Type B pancreatic cell (in vitro differentiated cells): ENCODE data around the gene LAGE3. TPM values are rescaled to one million over a fixed set of nuclear protein-coding genes. Genes with fewer than 3 reads are reported as not detected.

Source experiments
- DNase-seq: peaks from one replicate; pipeline ENCODE4 v3.0.0; 2021; ENCODE audit warnings: mixed read lengths; ENCODE audit not compliant: unreplicated experiment; ENCODE audit errors: extremely low spot score
- H3K27ac Mint-ChIP-seq: 2 replicates; pipeline ENCODE4 v1.8.0; 2021; ENCODE audit warnings: mild to moderate bottlenecking, mixed read lengths
- H3K27me3 Mint-ChIP-seq: 2 replicates; pipeline ENCODE4 v1.8.0; 2021; ENCODE audit warnings: mixed read lengths
- H3K36me3 Mint-ChIP-seq: 2 replicates; pipeline ENCODE4 v1.8.0; 2021; ENCODE audit warnings: mixed read lengths
- H3K4me1 Mint-ChIP-seq: one replicate; pipeline ENCODE4 v1.8.0; 2021; ENCODE audit warnings: mixed read lengths; ENCODE audit not compliant: unreplicated experiment
- H3K4me3 Mint-ChIP-seq: 2 replicates; pipeline ENCODE4 v1.8.0; 2021; ENCODE audit warnings: mild to moderate bottlenecking, mixed read lengths
- H3K9me3 Mint-ChIP-seq: 2 replicates; pipeline ENCODE4 v1.8.0; 2021; ENCODE audit warnings: mixed read lengths
- CTCF ChIP-seq: fragments of 200-600 bp; sonication (generic); conservative IDR thresholded peaks from 2 replicates; pipeline ENCODE4 v1.5.0; 2021; ENCODE audit warnings: antibody characterized with exemption, mild to moderate bottlenecking
- total RNA-seq: library from RNA; stranded (reverse); gene quantifications from 2 replicates; pipeline ENCODE4 v1.2.1, GENCODE V29; 2021; ENCODE audit warnings: low replicate concordance

LAGE3 gene
- total RNA-seq, 1 donor from 2014 or later = 15.9 TPM

DNA sequence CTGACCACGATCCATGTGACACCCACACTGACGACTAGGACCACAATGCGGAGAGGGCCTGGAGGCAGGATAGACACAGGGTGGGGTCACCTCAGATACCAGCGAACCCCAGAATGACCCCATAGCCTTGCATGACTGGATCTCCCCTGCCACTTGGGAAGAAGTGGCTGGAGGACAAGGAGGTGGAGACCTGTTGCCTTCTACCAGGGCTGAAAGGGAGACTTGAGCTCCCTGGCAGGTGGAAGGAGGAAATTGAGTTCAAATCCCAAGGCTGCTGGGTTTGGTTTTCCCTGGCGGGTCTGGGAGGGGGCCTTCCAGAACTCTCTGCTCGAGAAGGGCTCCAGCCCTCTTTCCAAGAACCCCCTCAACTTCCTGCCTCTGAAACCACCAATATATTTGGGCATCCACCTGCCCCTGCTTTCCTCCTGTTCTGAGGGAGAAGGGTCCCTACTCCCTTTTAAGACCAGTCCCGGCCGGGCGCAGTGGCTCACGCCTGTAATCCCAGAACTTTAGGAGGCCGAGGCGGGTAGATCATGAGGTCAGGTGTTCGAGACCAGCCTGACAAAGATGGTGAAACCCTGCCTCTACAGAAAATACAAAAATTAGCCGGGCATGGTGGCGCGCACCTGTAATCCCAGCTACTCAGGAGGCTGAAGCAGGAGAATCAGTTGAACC, 33.9 kb upstream of the LAGE3 start:
- no peak overlapping the region for H3K27ac Mint-ChIP-seq
- no peak for DNase-seq
- H3K9me3 Mint-ChIP-seq = peaks cover 6% of the 10 kb centered on the region

DNA sequence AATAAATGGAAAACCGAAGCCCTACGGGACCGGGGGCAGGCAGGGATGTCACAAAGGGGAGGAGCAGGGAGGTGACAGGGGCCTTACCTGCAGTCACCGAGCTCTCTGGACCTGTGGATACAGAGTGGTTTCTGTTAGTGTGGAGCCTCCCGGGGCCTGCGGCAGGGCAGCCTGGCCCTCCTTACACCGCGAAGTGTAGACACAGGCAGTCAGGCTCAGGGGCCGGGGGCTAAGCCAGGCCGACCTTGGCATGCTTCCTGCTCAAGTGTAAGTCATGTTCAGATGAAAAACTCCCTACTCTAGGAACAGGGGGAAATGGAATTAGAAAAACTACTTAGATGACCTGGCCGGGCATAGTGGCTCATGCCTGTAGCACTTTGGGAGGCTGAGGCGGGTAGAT, 32.7 kb upstream of the LAGE3 start:
- H3K27me3 Mint-ChIP-seq = no peaks in the 10 kb centered on the region
- H3K4me3 Mint-ChIP-seq = no peak overlapping the region
- TF ChIP-seq CTCF = no peak
- peaks cover 5% of the 10 kb centered on the region for H3K4me1 Mint-ChIP-seq
- no peak overlapping the region for H3K27ac Mint-ChIP-seq
- H3K9me3 Mint-ChIP-seq = peaks cover 6% of the 10 kb centered on the region
- no peak for DNase-seq
- H3K36me3 Mint-ChIP-seq = peaks cover 20% of the 10 kb centered on the region

More for the DNA sequence above, 33.9 kb upstream of the LAGE3 start:
- Mint-ChIP-seq H3K36me3 (peaks cover 20% of the 10 kb centered on the region), H3K4me1 (peaks cover 9% of the 10 kb centered on the region), H3K27me3 (no peaks in the 10 kb centered on the region), H3K4me3 (no peak overlapping the region)
- no peak for TF ChIP-seq CTCF

DNA sequence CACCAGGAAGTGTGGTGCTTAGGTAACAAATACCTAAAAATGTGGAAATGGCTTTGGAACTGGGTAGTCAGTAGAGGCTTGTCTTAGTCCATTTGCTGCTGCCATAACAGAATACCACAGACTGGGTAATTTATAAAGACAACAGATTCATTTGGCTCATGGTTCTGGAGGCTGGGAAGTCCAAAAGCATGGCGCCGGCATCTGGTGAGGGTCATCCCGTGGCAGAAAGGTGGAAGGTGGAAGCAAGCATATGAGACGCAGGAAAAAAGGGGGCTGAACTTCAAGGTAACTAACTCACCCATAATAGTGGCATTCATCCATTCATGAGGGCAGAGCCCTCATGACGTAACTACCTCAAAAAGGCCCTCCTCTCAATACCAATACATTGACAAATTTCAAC, 30.4 kb upstream of the LAGE3 start:
- Mint-ChIP-seq H3K27me3 (no peaks in the 10 kb centered on the region), H3K4me3 (no peak overlapping the region), H3K4me1 (no peaks in the 10 kb centered on the region), H3K36me3 (peaks cover 20% of the 10 kb centered on the region), H3K9me3 (peaks cover 6% of the 10 kb centered on the region), H3K27ac (no peak overlapping the region)
- no peak for DNase-seq
- no peak for TF ChIP-seq CTCF

DNA sequence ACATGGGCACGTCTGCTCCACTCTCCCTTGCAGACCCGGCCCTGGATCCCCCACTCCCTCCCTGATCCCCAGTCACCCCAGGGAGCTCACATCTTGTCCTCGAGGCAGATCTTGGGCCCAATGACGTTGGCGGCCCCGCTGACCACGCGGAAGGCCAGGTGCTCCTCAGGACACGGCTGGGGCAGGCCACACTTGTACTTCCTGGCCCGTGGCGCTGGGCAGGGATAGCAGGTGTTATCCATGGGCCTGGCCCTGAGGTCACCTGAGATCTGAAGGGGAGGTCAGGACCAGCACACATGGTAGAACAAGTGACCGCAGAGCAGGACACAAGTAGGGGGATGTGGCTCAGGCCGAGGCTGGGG, 29.3 kb upstream of the LAGE3 start:
- Mint-ChIP-seq H3K9me3 (no peaks in the 10 kb centered on the region), H3K27ac (no peak overlapping the region), H3K4me3 (no peak overlapping the region), H3K36me3 (peaks cover 14% of the 10 kb centered on the region), H3K27me3 (no peaks in the 10 kb centered on the region), H3K4me1 (no peaks in the 10 kb centered on the region)
- no peak for TF ChIP-seq CTCF
- DNase-seq = no peak

GRCh38 chrX:154507673-154508383, 28.7 kb upstream of the LAGE3 start:
- H3K9me3 Mint-ChIP-seq = no peaks in the 10 kb centered on the region
- H3K36me3 Mint-ChIP-seq = peaks cover 14% of the 10 kb centered on the region
- no peak overlapping the region for H3K27ac Mint-ChIP-seq
- H3K4me1 Mint-ChIP-seq = no peaks in the 10 kb centered on the region
- DNase-seq = no peak
- H3K27me3 Mint-ChIP-seq = no peaks in the 10 kb centered on the region
- TF ChIP-seq CTCF = no peak
- no peak overlapping the region for H3K4me3 Mint-ChIP-seq
